H1 (cell line): ENCODE data around the gene PSMB11.

ENCODE experiments used
- CREB1 ChIP-seq: IDR thresholded peaks from 2 replicates; pipeline ENCODE4 v1.6.1; 2012; ENCODE audit warnings: inconsistent platforms
- EP300 ChIP-seq, 2 experiments: IDR thresholded peaks; 1 replicate in 1 of 2; 2 replicates in 1 of 2; pipeline ENCODE4 v1.6.1; 2011 to 2012; ENCODE audit warnings: low read depth in 2 of 2, low read length in 2 of 2, mild to moderate bottlenecking in 2 of 2, borderline replicate concordance in 1 of 2, inconsistent platforms in 1 of 2, moderate library complexity in 1 of 2
- EZH2 ChIP-seq: fragments of 200-600 bp; sonication (generic); IDR thresholded peaks from 2 replicates; pipeline ENCODE4 v1.7.1; 2012; ENCODE audit warnings: low read depth, mild to moderate bottlenecking, moderate library complexity, low read length, inconsistent platforms; ENCODE audit not compliant: severe bottlenecking
- POLR2A ChIP-seq, 2 experiments: IDR thresholded peaks; 1 replicate in 1 of 2; 2 replicates in 1 of 2; pipeline ENCODE4 v1.6.1; 2011; ENCODE audit warnings: low read depth in 2 of 2, low read length in 2 of 2, mild to moderate bottlenecking in 2 of 2; ENCODE audit errors: control extremely low read depth in 1 of 2
- SP1 ChIP-seq: IDR thresholded peaks from 2 replicates; pipeline ENCODE4 v1.6.1; 2011; ENCODE audit warnings: low read depth, low read length
- TAF1 ChIP-seq: IDR thresholded peaks from 2 replicates; pipeline ENCODE4 v1.6.1; 2011; ENCODE audit warnings: mild to moderate bottlenecking, low read depth, low read length
- USF2 ChIP-seq: IDR thresholded peaks from 2 replicates; pipeline ENCODE4 v1.6.1; 2011; ENCODE audit warnings: low read length, improper control_type of control experiment
- TF ChIP-seq, protein P1 (sequence below): IDR thresholded peaks from 2 replicates; pipeline ENCODE4 v1.6.1; 2012; ENCODE audit warnings: inconsistent platforms
- TF ChIP-seq, protein P2 (sequence below), 3 experiments: IDR thresholded peaks; 1 replicate in 2 of 3; 2 replicates in 1 of 3; pipeline versions ENCODE4 v1.5.1 to v1.6.1; 2011; ENCODE audit warnings: low read length in 3 of 3, mild to moderate bottlenecking in 3 of 3, inconsistent platforms in 2 of 3, low read depth in 1 of 3, moderate library complexity in 1 of 3; ENCODE audit not compliant: insufficient read depth in 1 of 3; ENCODE audit errors: control extremely low read depth in 1 of 3

DNA sequence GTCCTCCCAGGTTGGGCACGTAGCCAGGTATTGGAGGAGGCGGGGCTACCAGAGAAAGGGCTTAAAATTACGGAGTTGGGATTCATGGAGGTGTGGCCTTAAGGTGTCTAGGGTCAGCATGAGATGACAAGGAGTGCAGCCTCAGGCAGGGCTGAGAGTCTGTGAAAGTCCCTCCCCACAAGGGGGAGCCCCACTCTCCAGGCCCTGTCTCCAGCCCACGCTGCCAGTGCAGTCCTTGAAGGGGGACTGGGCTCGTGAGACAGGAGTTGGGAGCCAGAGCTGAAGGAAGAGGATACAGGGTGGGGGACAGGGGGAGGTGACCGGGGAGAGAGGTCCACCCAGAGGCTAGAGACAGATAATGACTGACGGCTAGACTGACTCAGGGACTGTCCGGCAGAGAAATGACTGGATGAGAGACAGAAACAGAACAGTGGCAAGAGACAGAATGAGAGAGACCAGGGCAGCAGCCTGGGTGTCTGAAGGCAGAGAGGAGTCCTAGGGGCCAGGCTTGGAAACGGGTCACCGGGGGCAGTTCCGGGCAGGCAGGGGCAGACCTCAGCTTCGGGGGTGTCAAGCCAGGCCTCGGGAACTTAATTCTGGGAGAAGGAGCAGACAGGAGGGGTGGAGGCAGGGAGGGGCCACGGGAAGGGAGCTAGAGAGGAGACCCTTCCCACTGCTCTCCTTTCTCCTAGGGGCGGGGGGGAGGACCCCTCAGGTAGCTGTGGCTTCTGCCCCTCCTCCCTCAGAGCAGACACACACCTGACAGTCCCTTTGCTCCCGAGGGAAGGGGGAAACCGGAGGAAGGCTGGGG, 14.3 kb downstream of the PSMB11 start:
- TF ChIP-seq CREB1 (0 out of 2 replicates have a peak, but pooled peaks have one; percentile 27), SP1 (no peak), TAF1 (no peak), POLR2A (IDR thresholded peaks at IDR 0.05; ENCODE audit: control extremely low read depth in 1 of 2, low read depth in 2 of 2, low read length in 2 of 2) (no peak), EP300 (IDR thresholded peaks at IDR 0.05; ENCODE audit: borderline replicate concordance in 1 of 2, low read depth in 2 of 2, low read length in 2 of 2) (no peak), USF2 (no peak), EZH2 (no peak)
- TF ChIP-seq, protein P1, sequence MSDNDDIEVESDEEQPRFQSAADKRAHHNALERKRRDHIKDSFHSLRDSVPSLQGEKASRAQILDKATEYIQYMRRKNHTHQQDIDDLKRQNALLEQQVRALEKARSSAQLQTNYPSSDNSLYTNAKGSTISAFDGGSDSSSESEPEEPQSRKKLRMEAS: peak; percentile 52; the same call in 1 of the 2 replicates
- TF ChIP-seq, protein P2, sequence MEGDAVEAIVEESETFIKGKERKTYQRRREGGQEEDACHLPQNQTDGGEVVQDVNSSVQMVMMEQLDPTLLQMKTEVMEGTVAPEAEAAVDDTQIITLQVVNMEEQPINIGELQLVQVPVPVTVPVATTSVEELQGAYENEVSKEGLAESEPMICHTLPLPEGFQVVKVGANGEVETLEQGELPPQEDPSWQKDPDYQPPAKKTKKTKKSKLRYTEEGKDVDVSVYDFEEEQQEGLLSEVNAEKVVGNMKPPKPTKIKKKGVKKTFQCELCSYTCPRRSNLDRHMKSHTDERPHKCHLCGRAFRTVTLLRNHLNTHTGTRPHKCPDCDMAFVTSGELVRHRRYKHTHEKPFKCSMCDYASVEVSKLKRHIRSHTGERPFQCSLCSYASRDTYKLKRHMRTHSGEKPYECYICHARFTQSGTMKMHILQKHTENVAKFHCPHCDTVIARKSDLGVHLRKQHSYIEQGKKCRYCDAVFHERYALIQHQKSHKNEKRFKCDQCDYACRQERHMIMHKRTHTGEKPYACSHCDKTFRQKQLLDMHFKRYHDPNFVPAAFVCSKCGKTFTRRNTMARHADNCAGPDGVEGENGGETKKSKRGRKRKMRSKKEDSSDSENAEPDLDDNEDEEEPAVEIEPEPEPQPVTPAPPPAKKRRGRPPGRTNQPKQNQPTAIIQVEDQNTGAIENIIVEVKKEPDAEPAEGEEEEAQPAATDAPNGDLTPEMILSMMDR (IDR thresholded peaks at IDR 0.05; ENCODE audit: control extremely low read depth in 1 of 3, insufficient read depth in 1 of 3, low read depth in 1 of 3, low read length in 3 of 3): peak; percentile 69 to 82 (median 77)
